Measurements from ENCODE around the gene MVD.

DNA sequence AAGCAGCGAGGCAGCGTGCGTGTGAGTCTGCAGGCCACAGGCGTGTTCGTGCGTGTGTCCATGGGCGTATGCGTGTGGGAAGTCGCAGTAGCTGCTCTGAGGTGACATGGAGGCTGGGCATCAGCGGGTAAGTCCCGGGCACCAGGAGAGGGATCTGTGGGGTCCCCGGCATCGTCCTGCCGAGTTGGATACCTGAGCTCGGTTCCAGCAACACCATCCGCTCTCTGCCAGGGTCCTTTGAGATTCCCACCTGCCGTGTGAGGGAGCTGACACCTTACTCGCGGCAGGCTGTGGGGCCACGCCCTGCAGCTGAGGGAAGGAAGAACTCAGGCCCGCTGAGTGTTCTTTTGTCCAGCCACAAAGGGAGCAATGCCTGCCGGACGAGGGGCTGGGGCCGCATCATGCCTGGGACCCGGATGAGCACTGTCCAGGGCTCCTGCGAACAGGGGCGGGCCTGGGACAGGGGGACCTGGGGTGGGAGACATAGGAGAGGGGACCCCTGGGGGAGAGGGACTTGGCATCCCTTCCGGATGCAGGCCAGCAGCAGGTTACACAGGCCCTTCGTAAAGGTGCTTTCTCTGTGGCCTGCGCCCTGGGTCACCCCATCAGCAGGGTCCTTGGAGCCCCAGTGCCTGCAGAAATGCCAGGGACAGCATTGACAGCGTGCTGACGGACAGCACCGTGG is 28.4 kb upstream of the MVD start:
- TF ChIP-seq GATA2 (IDR thresholded peaks at IDR 0.05; ENCODE audit: low read depth, low read length) (no peak), GATA3 (IDR thresholded peaks at IDR 0.05; ENCODE audit: low read depth, low read length) (no peak)
